CD14-positive monocyte (primary cell): ENCODE data around the gene UBR7. TPM values are rescaled to one million over a fixed set of nuclear protein-coding genes. Genes with fewer than 3 reads are reported as not detected.

Source experiments
- DNase-seq, 3 donors: peaks; one replicate each; pipeline ENCODE4 v3.0.0-alpha.2; 2011 to 2022
- H2AFZ ChIP-seq: 2 replicates; pipeline ENCODE4 v1.6.0; 2012; ENCODE audit warnings: mild to moderate bottlenecking, low read depth, low read length, inconsistent platforms; ENCODE audit not compliant: insufficient read depth, poor library complexity, severe bottlenecking
- H3K27ac ChIP-seq, 2 donors: 1 replicate in 1 of 2; 2 replicates in 1 of 2; pipeline ENCODE4 v1.5.1; 2012 to 2013; ENCODE audit warnings: low read length in 2 of 2, control low read depth in 1 of 2, inconsistent platforms in 1 of 2, low read depth in 1 of 2, mild to moderate bottlenecking in 1 of 2
- H3K27me3 ChIP-seq, 2 donors: one replicate each; pipeline versions ENCODE4 v1.6.0 to v1.6.1; 2011 to 2013; ENCODE audit warnings: low read length in 2 of 2; ENCODE audit not compliant: control insufficient read depth in 2 of 2, insufficient read depth in 2 of 2
- H3K36me3 ChIP-seq, 2 donors: replicated peaks in 1 of 2; 1 replicate in 1 of 2; 2 replicates in 1 of 2; pipeline versions ENCODE4 v1.5.1 to v1.6.1; 2012 to 2013; ENCODE audit warnings: low read length in 2 of 2, control low read depth in 1 of 2, inconsistent platforms in 1 of 2, mild to moderate bottlenecking in 1 of 2; ENCODE audit not compliant: insufficient read depth in 2 of 2, control insufficient read depth in 1 of 2
- H3K4me1 ChIP-seq, 2 donors: 1 replicate in 1 of 2; 2 replicates in 1 of 2; pipeline versions ENCODE4 v1.5.1 to v1.6.1; 2012 to 2013; ENCODE audit warnings: low read length in 2 of 2, control low read depth in 1 of 2, inconsistent platforms in 1 of 2, mild to moderate bottlenecking in 1 of 2, moderate library complexity in 1 of 2; ENCODE audit not compliant: insufficient read depth in 2 of 2, control insufficient read depth in 1 of 2
- H3K4me2 ChIP-seq: replicated peaks from 2 replicates; pipeline ENCODE3; 2012; ENCODE audit warnings: low read length, moderate library complexity, mild to moderate bottlenecking; ENCODE audit not compliant: poor library complexity, severe bottlenecking; ENCODE audit errors: extremely low read depth
- H3K4me3 ChIP-seq, 3 experiments: fragments of 200-600 bp in 1 of 3; sonication (generic) in 1 of 3; replicated peaks in 1 of 3; 1 replicate in 2 of 3; 2 replicates in 1 of 3; pipeline ENCODE4 v1.5.1; 2011 to 2013; ENCODE audit warnings: low read length in 3 of 3, mild to moderate bottlenecking in 3 of 3, control low read depth in 2 of 3, low read depth in 2 of 3, inconsistent platforms in 1 of 3, moderate library complexity in 1 of 3
- H3K79me2 ChIP-seq: 2 replicates; pipeline ENCODE4 v1.6.0; 2012; ENCODE audit warnings: mild to moderate bottlenecking, control low read depth, inconsistent platforms, low read length, moderate library complexity; ENCODE audit not compliant: insufficient read depth
- H3K9ac ChIP-seq: 2 replicates; pipeline ENCODE4 v1.6.0; 2017; ENCODE audit warnings: low read length, mild to moderate bottlenecking; ENCODE audit not compliant: insufficient read depth, poor library complexity, severe bottlenecking
- H3K9me3 ChIP-seq, 2 donors: replicated peaks in 1 of 2; 1 replicate in 1 of 2; 2 replicates in 1 of 2; pipeline versions ENCODE4 v1.5.1 to v1.6.1; 2012 to 2013; ENCODE audit warnings: low read length in 2 of 2, control low read depth in 1 of 2; ENCODE audit not compliant: control insufficient read depth in 1 of 2, insufficient read depth in 1 of 2
- H4K20me1 ChIP-seq: 2 replicates; pipeline ENCODE4 v1.6.0; 2012; ENCODE audit warnings: mild to moderate bottlenecking, low read length, control low read depth, moderate library complexity; ENCODE audit not compliant: insufficient read depth
- H3K27ac Mint-ChIP-seq, 7 donors: one replicate each; pipeline ENCODE4 v1.8.0; 2020; ENCODE audit warnings: mild to moderate bottlenecking in 7 of 7, mixed read lengths in 7 of 7, moderate library complexity in 6 of 7, inconsistent platforms in 2 of 7
- H3K27me3 Mint-ChIP-seq, 3 donors: one replicate each; pipeline ENCODE4 v1.8.0; 2021 to 2022; ENCODE audit warnings: low read depth in 3 of 3, mild to moderate bottlenecking in 3 of 3, mixed read lengths in 3 of 3, moderate library complexity in 3 of 3, inconsistent platforms in 1 of 3
- H3K36me3 Mint-ChIP-seq, 2 donors: one replicate each; pipeline ENCODE4 v1.8.0; 2020; ENCODE audit warnings: mixed read lengths in 2 of 2, inconsistent platforms in 1 of 2, mild to moderate bottlenecking in 1 of 2
- H3K4me1 Mint-ChIP-seq: one replicate; pipeline ENCODE4 v1.8.0; 2020; ENCODE audit warnings: mild to moderate bottlenecking, mixed read lengths
- H3K4me3 Mint-ChIP-seq, 2 donors: one replicate each; pipeline ENCODE4 v1.8.0; 2020; ENCODE audit warnings: mild to moderate bottlenecking in 2 of 2, mixed read lengths in 2 of 2, moderate library complexity in 1 of 2
- H3K9me3 Mint-ChIP-seq, 7 donors: one replicate each; pipeline ENCODE4 v1.8.0; 2020 to 2022; ENCODE audit warnings: mixed read lengths in 7 of 7, mild to moderate bottlenecking in 6 of 7, moderate library complexity in 6 of 7, inconsistent platforms in 2 of 7
- CTCF ChIP-seq: fragments of 200-600 bp; IDR thresholded peaks from one replicate; pipeline ENCODE4 v1.8.0; 2022; ENCODE audit warnings: antibody characterized with exemption, mild to moderate bottlenecking
- WGBS: methylation state at CpG from one replicate; pipeline ENCODE4 v1.1.5; 2013; ENCODE audit warnings: missing lambda C conversion rate; ENCODE audit not compliant: insufficient coverage; 5-methylcytosine and 5-hydroxymethylcytosine counted together
- intact Hi-C, 2 donors: fragments of 100-400 bp; cut with micrococcal nuclease; formaldehyde crosslinking; loops; one replicate each; pipeline versions ENCODE4 v1.15.0 to v1.15.1; 2023
- polyA plus RNA-seq, 3 donors: library from polyadenylated mRNA; depleted of rRNA in 1 of 3; unstranded in 2 of 3; stranded (reverse) in 1 of 3; fragments of 300-500 nt in 2 of 3; fragments of >200 nt in 1 of 3; fragmentation: Illumina TruSeq in 2 of 3; gene quantifications; 1 replicate in 2 of 3; 2 replicates in 1 of 3; pipeline ENCODE4 v1.2.3, GENCODE V29; 2012 to 2021

Gene UBR7
- polyA plus RNA-seq, 3 donors: 8.2 to 16.7 (median 14.0) TPM

- Histone ChIP-seq H3K4me2 (no peak overlapping the region), H3K27ac (no peak overlapping the region), H3K27me3 (no peaks in the 10 kb centered on the region), H3K36me3 (peaks cover 61 to 98% of the 10 kb centered on the region in 2 donors), H3K79me2 (no peaks in the 10 kb centered on the region), H3K4me1 (no peaks in the 10 kb centered on the region), H3K9ac (no peak overlapping the region), H2AFZ (no peak overlapping the region), H3K4me3 (no peak overlapping the region), H4K20me1 (no peaks in the 10 kb centered on the region), H3K9me3 (no peaks in the 10 kb centered on the region)
- Mint-ChIP-seq H3K4me3 (no peak overlapping the region), H3K27me3 (no peaks in the 10 kb centered on the region), H3K27ac (no peak overlapping the region), H3K4me1 (no peaks in the 10 kb centered on the region), H3K36me3 (peaks cover 62 to 86% of the 10 kb centered on the region in 2 donors), H3K9me3 (peaks cover 0 to 1% (median 0%) of the 10 kb centered on the region in 7 donors)
- DNase-seq: no peak
- intact Hi-C loops: loop anchor here in 1 of 2 donors (5.0 kb wide), 1 partner anchor 268 kb away; no protein-coding TSS in a partner anchor
- TF ChIP-seq CTCF: no peak
Measured at GRCh38 chr14:93220509-93220908, 13.5 kb downstream of the UBR7 start.

GRCh38 chr14:93223565-93223964, 16.5 kb downstream of the UBR7 start:
- Histone ChIP-seq H3K27me3 (no peaks in the 10 kb centered on the region), H3K4me3 (no peak overlapping the region), H4K20me1 (no peaks in the 10 kb centered on the region), H3K27ac (no peak overlapping the region), H3K4me2 (no peak overlapping the region), H3K9me3 (no peaks in the 10 kb centered on the region), H3K4me1 (no peaks in the 10 kb centered on the region), H3K79me2 (no peaks in the 10 kb centered on the region), H2AFZ (no peak overlapping the region), H3K36me3 (peaks cover 63 to 99% of the 10 kb centered on the region in 2 donors), H3K9ac (no peak overlapping the region)
- TF ChIP-seq CTCF: no peak
- peak overlapping the region in 1 of 7 donors; percentile 85 for H3K27ac Mint-ChIP-seq
- intact Hi-C loops: loop anchor here in 1 of 2 donors (5.0 kb wide), 1 partner anchor 271 kb away; no protein-coding TSS in a partner anchor
- no peaks in the 10 kb centered on the region for H3K9me3 Mint-ChIP-seq
- H3K4me1 Mint-ChIP-seq: no peaks in the 10 kb centered on the region
- H3K27me3 Mint-ChIP-seq: no peaks in the 10 kb centered on the region
- WGBS: 98% methylated on average over 24 of the region's 27 CpGs
- no peak overlapping the region for H3K4me3 Mint-ChIP-seq
- no peak for DNase-seq
- H3K36me3 Mint-ChIP-seq: peaks cover 66 to 87% of the 10 kb centered on the region in 2 donors
